Calu3 (cell line): ENCODE results near the gene USP10. TPM values are rescaled to one million over a fixed set of nuclear protein-coding genes. Genes with fewer than 3 reads are reported as not detected.

Experiments
- BruUV-seq: library from RNA; stranded (reverse); fragments of 400-500 nt; replicated peaks from 2 replicates; lab custom pipeline; 2021; lab: Mats Ljungman, UMichigan
- CTCF ChIA-PET: fragments of 300-600 bp; sonication (Branson Sonifier 250); formaldehyde crosslinking; loops from one replicate; lab custom pipeline; 2022; ENCODE audit warnings: antibody characterized with exemption; lab: Charles Lee
- DNase-seq: peaks from one replicate; pipeline ENCODE4 v3.0.0; 2022
- H3K27ac Mint-ChIP-seq: one replicate; pipeline ENCODE4 v1.8.0; 2022; ENCODE audit warnings: mixed read lengths; ENCODE audit not compliant: unreplicated experiment
- H3K27me3 Mint-ChIP-seq: one replicate; pipeline ENCODE4 v1.8.0; 2022; ENCODE audit warnings: mixed read lengths; ENCODE audit not compliant: unreplicated experiment
- H3K36me3 Mint-ChIP-seq: one replicate; pipeline ENCODE4 v1.8.0; 2022; ENCODE audit warnings: mild to moderate bottlenecking, moderate library complexity, mixed read lengths; ENCODE audit not compliant: insufficient read depth, unreplicated experiment
- H3K4me1 Mint-ChIP-seq: one replicate; pipeline ENCODE4 v1.8.0; 2022; ENCODE audit warnings: mild to moderate bottlenecking, low read depth, mixed read lengths; ENCODE audit not compliant: unreplicated experiment
- H3K4me3 Mint-ChIP-seq: one replicate; pipeline ENCODE4 v1.8.0; 2022; ENCODE audit warnings: mild to moderate bottlenecking, low read depth, moderate library complexity, mixed read lengths; ENCODE audit not compliant: unreplicated experiment
- H3K9me3 Mint-ChIP-seq: one replicate; pipeline ENCODE4 v1.8.0; 2022; ENCODE audit warnings: low read depth, mixed read lengths; ENCODE audit not compliant: unreplicated experiment
- intact Hi-C: fragments of 100-400 bp; cut with micrococcal nuclease; formaldehyde crosslinking; loops from one replicate; pipeline ENCODE4 v1.10.0; 2022; ENCODE audit not compliant: unreplicated experiment
- total RNA-seq: library from RNA; stranded (reverse); gene quantifications from 2 replicates; pipeline ENCODE4 v1.2.3, GENCODE V29; 2022
- TF ChIP-seq, protein P1 (sequence below): fragments of 200-600 bp; IDR thresholded peaks from one replicate; pipeline ENCODE4 v1.8.0; 2022; ENCODE audit warnings: antibody characterized with exemption; ENCODE audit not compliant: unreplicated experiment

The USP10 gene
- total RNA-seq, 1 experiment from 2014 or later: 141 TPM

DNA sequence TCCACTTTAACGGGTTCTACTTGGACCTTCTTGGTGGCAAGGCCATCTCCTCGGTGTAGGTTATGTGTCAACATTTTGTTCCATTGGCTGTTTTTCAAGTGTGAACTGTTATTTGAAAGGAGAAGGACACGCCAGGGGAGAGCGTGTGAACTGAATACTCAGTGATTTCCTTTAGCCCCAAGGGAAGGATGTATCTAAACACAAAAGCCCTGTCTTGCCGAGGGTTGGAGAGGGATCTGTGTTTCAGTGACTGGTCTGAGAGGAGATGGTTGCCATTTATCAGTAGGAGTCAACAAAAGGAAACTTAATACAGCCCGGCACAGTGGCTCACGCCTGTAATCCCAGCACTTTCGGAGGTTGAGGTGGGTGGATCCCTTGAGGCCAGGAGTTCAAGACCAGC lies 50.0 kb downstream of the USP10 start:
- H3K4me3 Mint-ChIP-seq: no peak overlapping the region
- no peak for DNase-seq
- CTCF ChIA-PET: interaction anchor here (0.7 to 1.0 kb wide), 2 partner anchors 10 to 203 kb away, joined by 4 to 7 read pairs; no protein-coding TSS in a partner anchor
- H3K36me3 Mint-ChIP-seq: peaks cover 35% of the 10 kb centered on the region
- no peaks in the 10 kb centered on the region for H3K27me3 Mint-ChIP-seq
- BruUV-seq: no TSS peak
- H3K4me1 Mint-ChIP-seq: peaks cover 15% of the 10 kb centered on the region
- no peaks in the 10 kb centered on the region for H3K9me3 Mint-ChIP-seq
- intact Hi-C loops: no loop called here
- no peak overlapping the region for H3K27ac Mint-ChIP-seq
- TF ChIP-seq, protein P1, sequence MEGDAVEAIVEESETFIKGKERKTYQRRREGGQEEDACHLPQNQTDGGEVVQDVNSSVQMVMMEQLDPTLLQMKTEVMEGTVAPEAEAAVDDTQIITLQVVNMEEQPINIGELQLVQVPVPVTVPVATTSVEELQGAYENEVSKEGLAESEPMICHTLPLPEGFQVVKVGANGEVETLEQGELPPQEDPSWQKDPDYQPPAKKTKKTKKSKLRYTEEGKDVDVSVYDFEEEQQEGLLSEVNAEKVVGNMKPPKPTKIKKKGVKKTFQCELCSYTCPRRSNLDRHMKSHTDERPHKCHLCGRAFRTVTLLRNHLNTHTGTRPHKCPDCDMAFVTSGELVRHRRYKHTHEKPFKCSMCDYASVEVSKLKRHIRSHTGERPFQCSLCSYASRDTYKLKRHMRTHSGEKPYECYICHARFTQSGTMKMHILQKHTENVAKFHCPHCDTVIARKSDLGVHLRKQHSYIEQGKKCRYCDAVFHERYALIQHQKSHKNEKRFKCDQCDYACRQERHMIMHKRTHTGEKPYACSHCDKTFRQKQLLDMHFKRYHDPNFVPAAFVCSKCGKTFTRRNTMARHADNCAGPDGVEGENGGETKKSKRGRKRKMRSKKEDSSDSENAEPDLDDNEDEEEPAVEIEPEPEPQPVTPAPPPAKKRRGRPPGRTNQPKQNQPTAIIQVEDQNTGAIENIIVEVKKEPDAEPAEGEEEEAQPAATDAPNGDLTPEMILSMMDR: no peak

GRCh38 chr16:84750575-84750974 lies 50.8 kb downstream of the USP10 start:
- TF ChIP-seq, protein P1: no peak
- H3K9me3 Mint-ChIP-seq: no peaks in the 10 kb centered on the region
- CTCF ChIA-PET: interaction anchor here (0.6 kb wide), 1 partner anchor 131 kb away, joined by 3 read pairs; no protein-coding TSS in a partner anchor
- no peak for DNase-seq
- peaks cover 23% of the 10 kb centered on the region for H3K4me1 Mint-ChIP-seq
- H3K36me3 Mint-ChIP-seq: peaks cover 30% of the 10 kb centered on the region
- intact Hi-C loops: no loop called here
- no peak overlapping the region for H3K4me3 Mint-ChIP-seq
- no peak overlapping the region for H3K27ac Mint-ChIP-seq
- no peaks in the 10 kb centered on the region for H3K27me3 Mint-ChIP-seq
- no TSS peak for BruUV-seq

DNA sequence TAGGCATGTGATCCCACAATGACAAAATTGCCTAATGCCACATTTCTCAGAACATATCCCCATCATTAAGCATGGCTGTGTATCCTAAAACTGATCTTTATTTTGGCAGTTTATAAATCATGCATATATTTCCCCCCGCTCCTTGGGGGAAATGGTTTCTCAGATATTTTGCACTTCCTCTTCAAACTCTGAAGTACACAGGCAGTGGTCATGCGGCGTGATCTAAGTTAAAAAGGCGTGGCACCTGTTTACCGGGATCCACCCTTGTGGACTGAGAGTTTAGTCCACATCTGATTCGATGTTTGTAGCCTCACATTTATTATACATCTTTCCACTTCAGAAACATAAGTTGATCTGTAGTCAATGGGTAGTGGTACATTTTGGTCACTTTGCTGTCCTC lies 51.4 kb downstream of the USP10 start:
- BruUV-seq: no TSS peak
- H3K4me3 Mint-ChIP-seq: no peak overlapping the region
- CTCF ChIA-PET: interaction anchor here (1.0 kb wide), 1 partner anchor 201 kb away, joined by 3 read pairs; no protein-coding TSS in a partner anchor
- no peak for DNase-seq
- H3K27ac Mint-ChIP-seq: no peak overlapping the region
- H3K9me3 Mint-ChIP-seq: no peaks in the 10 kb centered on the region
- intact Hi-C loops: no loop called here
- TF ChIP-seq, protein P1: no peak
- peaks cover 29% of the 10 kb centered on the region for H3K36me3 Mint-ChIP-seq
- H3K4me1 Mint-ChIP-seq: peaks cover 24% of the 10 kb centered on the region
- H3K27me3 Mint-ChIP-seq: no peaks in the 10 kb centered on the region

DNA sequence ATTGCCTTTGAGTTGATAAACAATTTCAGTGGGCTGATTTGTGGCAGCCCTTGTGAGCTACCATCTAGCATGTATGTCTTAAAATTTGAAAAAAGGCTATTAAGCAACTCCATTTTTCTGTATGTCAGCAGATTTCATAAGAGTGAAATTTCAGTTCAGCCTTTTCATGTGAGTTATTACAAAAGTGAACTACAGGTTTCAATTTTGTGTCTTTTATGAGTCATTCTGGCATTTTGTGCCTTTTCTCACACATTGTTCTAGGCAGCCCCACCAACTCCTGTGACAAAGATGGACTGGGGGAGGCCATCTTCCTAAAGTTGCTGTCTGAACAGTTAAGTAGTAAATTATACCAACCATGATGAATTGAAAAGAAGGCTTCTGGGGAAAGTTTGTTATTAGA lies 52.1 kb downstream of the USP10 start:
- peaks cover 28% of the 10 kb centered on the region for H3K36me3 Mint-ChIP-seq
- CTCF ChIA-PET: interaction anchor here (1.0 kb wide), 1 partner anchor 200 kb away, joined by 3 read pairs; no protein-coding TSS in a partner anchor
- TF ChIP-seq, protein P1: no peak
- no TSS peak for BruUV-seq
- no peaks in the 10 kb centered on the region for H3K9me3 Mint-ChIP-seq
- H3K4me1 Mint-ChIP-seq: peaks cover 24% of the 10 kb centered on the region
- no peak for DNase-seq
- intact Hi-C loops: no loop called here
- no peak overlapping the region for H3K27ac Mint-ChIP-seq
- no peaks in the 10 kb centered on the region for H3K27me3 Mint-ChIP-seq
- H3K4me3 Mint-ChIP-seq: no peak overlapping the region
